ENCODE measurements around the gene NACC2.

Gene NACC2

DNA sequence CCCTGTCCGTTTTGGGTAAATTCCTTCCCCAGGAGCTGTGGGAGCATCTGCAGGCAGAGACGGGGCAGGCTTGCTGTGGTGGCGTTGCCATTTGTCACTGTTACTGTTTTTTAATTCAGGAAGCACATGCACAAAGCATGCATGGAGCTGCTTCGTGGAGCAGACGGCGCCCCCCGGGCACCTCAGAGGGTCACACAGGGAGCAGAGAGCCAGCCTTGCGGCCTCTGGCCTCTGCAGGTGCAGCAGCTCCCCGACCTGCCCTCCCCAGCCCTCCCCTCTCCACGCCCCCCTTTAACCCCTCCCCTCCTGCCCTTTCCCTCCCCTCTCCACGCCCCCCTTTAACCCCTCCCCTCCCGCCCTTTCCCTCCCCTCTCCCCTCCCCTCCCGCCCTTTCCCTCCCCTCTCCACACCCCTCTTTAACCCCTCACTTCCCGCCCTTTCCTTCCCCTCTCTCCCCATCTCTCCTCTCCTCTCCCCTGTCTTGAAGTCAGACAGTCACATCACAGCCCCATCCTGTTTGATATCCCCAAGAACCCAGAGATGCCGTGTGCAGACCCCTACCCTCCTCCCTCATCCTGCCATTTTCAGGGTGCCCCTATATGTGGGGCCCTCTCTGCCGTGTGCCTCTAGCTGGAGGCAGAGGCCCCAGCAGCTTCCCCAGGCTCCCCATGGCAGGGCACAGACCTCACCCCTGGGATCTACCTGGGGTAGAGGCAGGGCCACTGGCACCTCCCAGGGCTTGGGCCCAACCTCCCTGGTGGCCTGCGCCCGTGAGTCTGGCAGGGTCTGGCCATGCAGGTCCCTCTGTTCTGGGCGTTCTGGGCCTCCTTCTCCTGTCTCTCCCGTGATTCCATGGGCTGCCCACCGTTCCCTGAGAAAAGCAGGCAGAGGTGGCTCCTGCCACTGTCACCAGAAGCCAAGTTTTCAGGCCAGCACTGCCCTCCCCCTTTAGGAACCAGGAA lies 104.3 kb downstream of the NACC2 start:
- peak; percentile 48 for DNase-seq (ENCODE audit: extremely low read depth, insufficient read length)
- Histone ChIP-seq H3K4me3 (replicated peaks; ENCODE audit: low read depth, low read length) (no peak overlapping the region), H3K36me3 (ENCODE audit: control insufficient read depth, insufficient read depth, low read length) (no peaks in the 10 kb centered on the region), H3K27me3 (replicated peaks; ENCODE audit: control insufficient read depth, insufficient read depth, low read length) (no peaks in the 10 kb centered on the region; the same call in 1 of the 2 replicates)
- TF ChIP-seq, protein P1, sequence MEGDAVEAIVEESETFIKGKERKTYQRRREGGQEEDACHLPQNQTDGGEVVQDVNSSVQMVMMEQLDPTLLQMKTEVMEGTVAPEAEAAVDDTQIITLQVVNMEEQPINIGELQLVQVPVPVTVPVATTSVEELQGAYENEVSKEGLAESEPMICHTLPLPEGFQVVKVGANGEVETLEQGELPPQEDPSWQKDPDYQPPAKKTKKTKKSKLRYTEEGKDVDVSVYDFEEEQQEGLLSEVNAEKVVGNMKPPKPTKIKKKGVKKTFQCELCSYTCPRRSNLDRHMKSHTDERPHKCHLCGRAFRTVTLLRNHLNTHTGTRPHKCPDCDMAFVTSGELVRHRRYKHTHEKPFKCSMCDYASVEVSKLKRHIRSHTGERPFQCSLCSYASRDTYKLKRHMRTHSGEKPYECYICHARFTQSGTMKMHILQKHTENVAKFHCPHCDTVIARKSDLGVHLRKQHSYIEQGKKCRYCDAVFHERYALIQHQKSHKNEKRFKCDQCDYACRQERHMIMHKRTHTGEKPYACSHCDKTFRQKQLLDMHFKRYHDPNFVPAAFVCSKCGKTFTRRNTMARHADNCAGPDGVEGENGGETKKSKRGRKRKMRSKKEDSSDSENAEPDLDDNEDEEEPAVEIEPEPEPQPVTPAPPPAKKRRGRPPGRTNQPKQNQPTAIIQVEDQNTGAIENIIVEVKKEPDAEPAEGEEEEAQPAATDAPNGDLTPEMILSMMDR (IDR thresholded peaks at IDR 0.05; ENCODE audit: insufficient read depth, low read length, poor library complexity, severe bottlenecking) = no peak

DNA sequence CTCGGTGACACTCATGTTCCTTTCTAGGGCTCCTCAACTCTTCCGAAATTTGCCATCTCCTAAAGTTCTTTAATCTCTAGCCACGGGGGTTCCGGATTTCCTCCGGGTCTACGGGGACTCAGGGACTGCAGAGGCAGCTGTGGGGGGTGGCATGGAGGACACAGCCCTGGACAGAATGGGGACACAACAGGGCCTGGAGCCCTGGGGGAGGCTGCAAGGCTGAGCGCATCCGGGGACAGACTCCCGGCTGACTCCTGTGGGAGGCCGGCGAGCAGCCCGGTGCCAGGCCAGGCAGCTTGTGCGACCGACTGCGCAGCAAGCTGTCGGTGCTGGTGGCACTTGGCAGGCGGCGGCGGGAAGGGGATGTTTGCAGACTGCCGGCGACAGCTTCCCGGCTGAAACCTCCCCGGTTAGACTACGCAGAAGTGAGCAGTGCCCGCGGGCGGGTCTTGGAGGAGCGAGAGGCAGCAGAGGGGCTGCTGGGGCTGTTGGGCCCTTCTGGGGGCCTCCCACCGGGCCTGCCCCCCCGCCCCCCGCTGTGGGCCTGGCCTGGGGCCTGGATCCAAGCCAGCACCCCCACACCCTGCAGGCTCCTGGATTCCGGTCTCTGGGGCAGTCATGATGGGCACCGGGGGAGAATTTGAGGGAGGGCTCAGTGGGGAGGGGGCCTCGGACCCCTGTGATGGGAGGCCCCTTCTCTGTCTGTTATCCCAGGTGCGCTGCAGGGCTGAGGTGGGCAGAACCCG lies 105.2 kb downstream of the NACC2 start:
- no peak for DNase-seq (ENCODE audit: extremely low read depth, insufficient read length)
- H3K27me3 ChIP-seq (replicated peaks; ENCODE audit: control insufficient read depth, insufficient read depth, low read length) = no peaks in the 10 kb centered on the region; the same call in 1 of the 2 replicates
- H3K36me3 ChIP-seq (ENCODE audit: control insufficient read depth, insufficient read depth, low read length) = no peaks in the 10 kb centered on the region
- TF ChIP-seq, protein P1 (IDR thresholded peaks at IDR 0.05; ENCODE audit: insufficient read depth, low read length, poor library complexity, severe bottlenecking) = no peak
- H3K4me3 ChIP-seq (replicated peaks; ENCODE audit: low read depth, low read length) = no peak overlapping the region

DNA sequence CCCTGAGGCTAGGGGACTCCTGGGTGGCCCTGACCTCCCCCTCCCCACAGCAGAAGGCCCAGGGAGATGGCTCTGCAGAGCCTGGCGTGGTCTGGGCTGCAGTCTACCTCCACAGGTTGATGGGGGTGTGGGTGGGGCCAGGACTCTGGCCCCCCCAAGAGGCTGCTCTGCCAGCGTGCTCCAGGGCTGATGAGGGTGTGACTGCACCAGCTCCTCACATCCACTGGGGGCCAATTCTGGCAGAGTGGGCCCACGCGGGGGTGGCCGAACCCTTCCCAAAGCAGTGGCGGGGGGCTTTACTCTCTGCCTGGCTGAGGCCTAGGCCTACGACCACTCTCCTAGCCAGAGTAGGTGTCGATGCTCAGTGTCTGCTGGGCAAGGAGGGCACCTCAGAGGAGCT lies 105.9 kb downstream of the NACC2 start:
- Histone ChIP-seq H3K27me3 (replicated peaks; ENCODE audit: control insufficient read depth, insufficient read depth, low read length) (no peaks in the 10 kb centered on the region; the same call in 1 of the 2 replicates), H3K4me3 (replicated peaks; ENCODE audit: low read depth, low read length) (no peak overlapping the region), H3K36me3 (ENCODE audit: control insufficient read depth, insufficient read depth, low read length) (no peaks in the 10 kb centered on the region)
- DNase-seq (ENCODE audit: extremely low read depth, insufficient read length) = no peak
- TF ChIP-seq, protein P1 (IDR thresholded peaks at IDR 0.05; ENCODE audit: insufficient read depth, low read length, poor library complexity, severe bottlenecking) = no peak

DNA sequence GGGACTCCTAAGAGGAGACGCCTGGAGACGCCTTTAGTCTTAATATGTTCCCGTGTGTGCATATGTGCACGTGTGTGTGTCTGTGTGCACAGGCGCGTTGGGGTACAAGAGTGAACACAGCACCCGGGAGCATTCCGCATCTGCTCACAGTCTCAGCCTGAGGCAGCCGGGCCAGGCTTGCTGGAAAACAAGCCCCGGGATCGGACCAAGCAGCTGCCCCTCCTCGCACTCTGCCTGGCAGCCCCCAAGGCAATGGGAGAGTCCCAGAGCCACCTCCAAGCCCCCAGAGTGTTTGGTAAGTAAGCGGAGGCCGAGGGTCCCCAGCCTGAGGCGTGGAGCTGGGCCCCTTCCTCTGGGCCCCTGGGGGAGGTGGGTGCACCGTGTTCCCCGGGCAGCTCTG lies 106.6 kb downstream of the NACC2 start:
- Histone ChIP-seq H3K4me3 (replicated peaks; ENCODE audit: low read depth, low read length) (no peak overlapping the region), H3K36me3 (ENCODE audit: control insufficient read depth, insufficient read depth, low read length) (no peaks in the 10 kb centered on the region), H3K27me3 (replicated peaks; ENCODE audit: control insufficient read depth, insufficient read depth, low read length) (no peaks in the 10 kb centered on the region; the same call in 1 of the 2 replicates)
- TF ChIP-seq, protein P1 (IDR thresholded peaks at IDR 0.05; ENCODE audit: insufficient read depth, low read length, poor library complexity, severe bottlenecking) = no peak
- no peak for DNase-seq (ENCODE audit: extremely low read depth, insufficient read length)

DNA sequence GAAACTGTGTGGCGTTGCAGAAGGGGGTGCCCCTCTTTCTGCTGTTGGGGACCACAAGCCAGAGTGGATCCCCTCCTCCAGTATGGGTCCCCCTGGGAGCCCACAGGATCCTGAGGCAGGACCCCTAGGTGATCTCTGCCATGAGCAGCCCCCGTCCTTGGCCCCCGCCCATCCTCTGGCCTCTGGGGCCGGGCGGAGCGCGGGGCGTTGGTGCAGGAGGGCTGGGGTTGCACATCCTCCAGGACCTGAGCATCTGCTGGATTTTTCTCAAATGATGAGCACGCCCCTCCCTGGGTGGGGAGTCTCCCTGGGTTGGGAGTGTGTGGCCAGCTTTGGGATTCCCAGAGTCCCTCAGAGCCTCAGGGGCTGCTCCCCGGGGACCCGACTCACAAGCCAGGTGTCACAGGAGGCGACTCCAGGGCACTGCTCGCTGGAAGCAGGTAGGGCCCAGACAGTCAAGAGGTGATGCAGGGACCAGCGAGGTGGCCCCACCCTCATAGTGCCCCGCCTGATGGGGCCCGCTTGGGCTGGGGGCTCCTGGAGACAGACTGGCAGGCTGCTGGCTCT lies 107.2 kb downstream of the NACC2 start:
- Histone ChIP-seq H3K4me3 (replicated peaks; ENCODE audit: low read depth, low read length) (no peak overlapping the region), H3K36me3 (ENCODE audit: control insufficient read depth, insufficient read depth, low read length) (no peaks in the 10 kb centered on the region), H3K27me3 (replicated peaks; ENCODE audit: control insufficient read depth, insufficient read depth, low read length) (no peaks in the 10 kb centered on the region; the same call in 1 of the 2 replicates)
- TF ChIP-seq, protein P1 (IDR thresholded peaks at IDR 0.05; ENCODE audit: insufficient read depth, low read length, poor library complexity, severe bottlenecking) = no peak
- no peak for DNase-seq (ENCODE audit: extremely low read depth, insufficient read length)

All from GM06990 (cell line).